Choroid plexus epithelial cell (primary cell): Measurements from ENCODE around the gene HOXB8.

Experiments used
- DNase-seq: peaks from one replicate; pipeline ENCODE4 v3.0.0-alpha.2; 2010; ENCODE audit warnings: low read depth
- H3K4me3 ChIP-seq: 2 replicates; pipeline ENCODE4 v1.5.1; 2011; ENCODE audit warnings: low read depth, mild to moderate bottlenecking, control low read depth, low read length, moderate library complexity
- CTCF ChIP-seq: conservative IDR thresholded peaks from 2 replicates; pipeline ENCODE4 v1.5.1; 2011; ENCODE audit warnings: low read depth, mild to moderate bottlenecking, control low read depth, inconsistent platforms, low read length, moderate library complexity

Gene HOXB8

DNA sequence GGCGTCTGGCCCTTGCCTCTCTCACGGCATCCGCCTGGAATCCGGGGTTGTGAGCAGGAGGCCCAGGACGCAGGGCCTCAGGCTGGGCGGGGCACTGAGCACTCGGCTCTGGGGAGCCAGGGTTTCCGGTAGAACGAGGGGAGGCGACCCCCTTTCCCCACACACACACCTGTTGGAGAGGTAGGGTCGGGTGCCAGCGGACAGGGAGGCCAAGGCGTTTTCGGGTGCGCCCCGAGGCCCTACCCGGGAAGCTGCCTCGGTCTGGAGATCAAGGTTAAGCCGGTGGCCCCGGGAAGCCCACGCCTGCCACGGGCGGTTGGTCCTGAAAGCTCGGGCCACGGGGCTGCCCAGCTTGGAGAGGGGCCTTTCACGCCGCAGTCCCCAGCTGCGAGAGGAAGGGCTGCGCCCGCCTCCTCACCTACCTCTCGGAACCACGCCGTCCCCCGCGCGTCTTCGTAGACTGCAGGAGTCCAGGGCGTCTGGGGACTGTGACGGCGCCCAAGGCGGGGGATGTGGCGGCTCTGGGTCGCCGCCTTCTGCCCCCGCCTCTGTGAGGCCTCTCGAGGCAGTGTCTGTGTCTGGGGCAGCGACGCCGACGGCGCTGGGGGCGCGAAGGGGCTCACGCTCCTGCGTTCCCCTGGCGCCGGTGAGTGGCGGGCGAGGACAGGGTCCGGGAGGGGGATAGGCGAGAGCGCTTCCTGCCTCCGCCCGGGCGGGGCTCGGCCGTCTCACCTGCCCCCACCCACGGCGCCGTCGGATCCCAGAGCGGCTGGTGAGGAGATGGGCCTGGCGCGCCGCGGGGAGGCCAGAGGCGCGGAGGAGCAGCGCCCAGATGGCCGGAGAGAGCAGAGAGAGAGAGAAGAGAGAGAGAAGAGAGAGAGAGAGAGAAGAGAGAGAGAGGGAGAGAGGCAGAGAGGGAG lies 31.4 kb upstream of the HOXB8 start:
- no peak for TF ChIP-seq CTCF
- H3K4me3 ChIP-seq = no peak overlapping the region
- DNase-seq = no peak

GRCh38 chr17:48645639-48646182 lies 30.6 kb upstream of the HOXB8 start:
- H3K4me3 ChIP-seq = no peak overlapping the region
- no peak for TF ChIP-seq CTCF
- no peak for DNase-seq

DNA sequence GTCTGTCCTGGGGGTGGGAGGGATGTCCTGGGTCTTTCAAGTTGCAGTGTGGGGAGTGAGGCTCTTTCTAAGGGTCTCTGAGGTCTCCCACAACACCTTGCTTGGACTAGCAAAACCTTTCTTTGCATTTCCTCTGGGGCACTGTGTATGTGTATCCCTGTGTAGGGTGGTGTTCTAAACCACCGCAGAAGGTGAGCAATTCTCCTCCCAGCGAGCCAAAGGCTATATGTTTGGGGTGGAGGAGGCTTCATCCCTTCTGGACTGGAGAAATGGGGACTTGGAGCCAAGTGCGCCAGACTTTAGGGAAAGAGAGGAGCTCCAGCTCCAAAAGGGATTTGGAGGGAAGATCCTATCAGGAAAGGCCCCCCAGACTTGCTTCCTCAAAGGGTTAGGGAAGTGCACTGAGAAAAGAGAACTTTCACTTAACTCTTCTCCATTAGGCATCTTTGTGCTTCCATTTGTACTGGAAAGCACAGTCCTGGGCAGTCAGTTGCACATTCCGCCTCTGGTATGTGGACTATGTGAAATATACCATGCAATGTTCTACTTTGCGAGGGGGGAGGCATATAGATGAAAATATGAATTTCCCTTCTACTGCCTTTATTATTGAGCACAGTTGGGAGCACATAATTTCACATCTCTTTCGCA lies 29.9 kb upstream of the HOXB8 start:
- no peak for DNase-seq
- TF ChIP-seq CTCF = no peak
- no peak overlapping the region for H3K4me3 ChIP-seq

- TF ChIP-seq CTCF = no peak
- DNase-seq = no peak
- no peak overlapping the region for H3K4me3 ChIP-seq
These were observed 29.1 kb upstream of the HOXB8 start for GRCh38 chr17:48644159-48644558.

DNA sequence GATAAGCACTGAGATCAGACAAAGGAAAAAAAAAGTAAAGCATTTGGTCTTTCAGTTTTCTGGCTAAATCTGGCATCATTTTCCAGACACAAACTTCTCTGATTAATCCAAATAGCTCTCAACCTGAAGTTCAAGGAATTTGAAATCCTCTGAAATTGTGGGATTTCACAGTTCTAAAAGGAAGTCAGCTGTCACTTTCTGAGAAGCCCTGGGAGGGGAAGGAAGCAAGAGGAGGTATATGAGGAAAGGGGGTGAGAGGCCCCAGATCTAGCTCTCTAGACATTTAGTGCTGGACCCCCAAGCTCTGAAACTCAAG lies 28.6 kb upstream of the HOXB8 start:
- TF ChIP-seq CTCF = no peak
- H3K4me3 ChIP-seq = no peak overlapping the region
- DNase-seq = no peak

DNA sequence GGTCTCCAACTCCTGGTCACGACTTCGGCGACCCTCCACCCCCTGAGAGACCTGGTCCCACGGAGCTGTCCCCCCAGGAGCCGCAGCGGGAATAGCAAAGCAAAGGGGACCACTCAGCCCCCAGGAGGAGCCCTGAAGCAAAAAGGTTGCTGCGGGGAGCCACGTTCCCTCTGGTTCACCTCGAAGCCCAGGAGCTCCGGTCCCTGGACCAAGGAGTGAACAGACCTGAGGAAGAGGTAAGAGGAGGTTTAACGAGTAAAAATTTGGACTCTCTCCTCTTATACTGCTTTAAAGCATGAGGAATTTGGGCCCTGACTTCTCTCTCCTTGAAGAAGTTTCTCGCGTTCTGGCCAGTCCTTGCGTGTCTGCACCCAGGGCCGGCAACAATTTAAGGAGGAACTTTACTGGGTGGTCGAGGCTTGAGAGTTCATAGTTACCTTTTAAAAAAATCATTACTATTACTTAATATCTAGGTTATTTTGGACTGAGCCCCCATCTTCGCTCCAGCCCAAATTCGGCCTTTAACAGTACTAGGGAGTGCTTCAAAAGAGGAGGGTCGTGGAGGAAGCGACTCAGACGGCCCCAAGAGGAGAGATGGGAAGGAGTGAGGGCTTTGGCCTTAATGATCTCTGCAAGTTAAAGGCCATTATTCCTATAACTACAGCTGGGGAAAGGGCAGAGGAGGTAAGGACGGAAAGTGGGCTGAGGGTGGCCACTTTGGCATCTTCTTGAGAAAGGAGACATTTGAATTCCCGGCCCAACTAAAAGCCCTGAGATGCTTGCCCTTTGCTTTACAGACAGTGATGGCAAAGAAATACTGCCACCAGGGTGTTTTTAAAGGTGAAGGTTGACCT lies 28.0 kb upstream of the HOXB8 start:
- TF ChIP-seq CTCF = no peak
- no peak overlapping the region for H3K4me3 ChIP-seq
- DNase-seq = no peak
